Vagina (tissue), 2 donors: ENCODE measurements around the gene MKNK1. TPM values are rescaled to one million over a fixed set of nuclear protein-coding genes. Genes with fewer than 3 reads are reported as not detected.
A peak's percentile ranks its signal among the peaks of the same experiment; 100 is the strongest.

Source experiments
- DNase-seq, 2 donors: peaks; one replicate each; pipeline ENCODE4 v3.0.0-alpha.2; 2017; ENCODE audit errors: extremely low spot score in 2 of 2
- H3K27ac ChIP-seq: fragments of 200-600 bp; sonication (generic); one replicate; pipeline ENCODE4 v1.5.1; 2019
- H3K27me3 ChIP-seq: fragments of 200-600 bp; sonication (generic); one replicate; pipeline ENCODE4 v1.5.1; 2019
- H3K36me3 ChIP-seq, 2 donors: fragments of 200-600 bp; sonication (generic); one replicate each; pipeline ENCODE4 v1.5.1; 2017 to 2019
- H3K4me1 ChIP-seq: fragments of 200-600 bp; sonication (generic); one replicate; pipeline ENCODE4 v1.5.1; 2019
- H3K4me3 ChIP-seq, 2 donors: fragments of 200-600 bp; sonication (generic); 1 replicate in 1 of 2; 2 replicates in 1 of 2; pipeline ENCODE4 v1.5.1; 2016 to 2019
- H3K9me3 ChIP-seq: fragments of 200-600 bp; sonication (generic); one replicate; pipeline ENCODE4 v1.5.1; 2019
- POLR2A ChIP-seq, 2 donors: fragments of 450-650 bp; IDR thresholded peaks; one replicate each; pipeline ENCODE4 v1.6.1; 2017; ENCODE audit warnings: antibody characterized with exemption in 2 of 2, mild to moderate bottlenecking in 2 of 2, moderate library complexity in 2 of 2
- POLR2AphosphoS5 ChIP-seq, 2 donors: sonication (generic); formaldehyde crosslinking; IDR thresholded peaks; one replicate each; pipeline ENCODE4 v1.9.0; 2017; ENCODE audit warnings: antibody characterized with exemption in 2 of 2, mild to moderate bottlenecking in 2 of 2, low read depth in 1 of 2; ENCODE audit not compliant: insufficient read depth in 1 of 2
- intact Hi-C: fragments of 100-400 bp; cut with DNase I; formaldehyde crosslinking; loops from one replicate; pipeline ENCODE4 v1.15.1; 2023
- total RNA-seq: library from RNA; depleted of rRNA; stranded (reverse); fragments of >200 nt; gene quantifications from one replicate; pipeline ENCODE4 v1.2.3, GENCODE V29; 2016
- TF ChIP-seq, protein P1 (sequence below), 3 experiments: fragments of 450-650 bp in 2 of 3; fragments of 200-600 bp in 1 of 3; sonication (generic) in 1 of 3; IDR thresholded peaks; one replicate each; pipeline ENCODE4 v1.5.1; 2017 to 2019; ENCODE audit warnings: antibody characterized with exemption in 3 of 3, mild to moderate bottlenecking in 2 of 3, moderate library complexity in 2 of 3

Gene MKNK1
- total RNA-seq, 1 donor from 2014 or later = 55.5 TPM

DNA sequence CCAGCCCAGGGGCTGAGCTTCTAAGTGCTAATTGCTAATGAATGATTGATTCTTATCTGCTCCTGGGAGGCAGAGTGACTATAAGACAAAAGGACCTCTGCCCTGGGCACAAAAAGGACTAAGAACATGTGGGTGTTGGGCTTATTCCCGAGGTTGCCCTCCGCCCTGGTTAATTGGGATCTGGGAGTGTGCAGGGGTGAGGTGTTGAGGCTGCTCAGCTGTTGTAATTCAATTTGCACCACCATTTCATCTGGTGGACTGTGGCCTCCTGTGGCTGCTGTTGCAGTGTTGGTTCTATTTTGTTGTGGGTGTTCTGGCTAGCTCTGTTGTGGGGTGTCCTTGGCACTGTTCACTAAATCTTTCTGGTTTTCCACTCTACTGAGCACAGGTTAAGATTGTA, 65.9 kb downstream of the MKNK1 start:
- no peak for DNase-seq
- Histone ChIP-seq H3K27ac (no peak overlapping the region), H3K36me3 (no peaks in the 10 kb centered on the region), H3K9me3 (no peaks in the 10 kb centered on the region), H3K4me1 (peaks cover 4% of the 10 kb centered on the region), H3K4me3 (no peak overlapping the region), H3K27me3 (no peaks in the 10 kb centered on the region)
- intact Hi-C loops = no loop called here
- TF ChIP-seq, protein P1, sequence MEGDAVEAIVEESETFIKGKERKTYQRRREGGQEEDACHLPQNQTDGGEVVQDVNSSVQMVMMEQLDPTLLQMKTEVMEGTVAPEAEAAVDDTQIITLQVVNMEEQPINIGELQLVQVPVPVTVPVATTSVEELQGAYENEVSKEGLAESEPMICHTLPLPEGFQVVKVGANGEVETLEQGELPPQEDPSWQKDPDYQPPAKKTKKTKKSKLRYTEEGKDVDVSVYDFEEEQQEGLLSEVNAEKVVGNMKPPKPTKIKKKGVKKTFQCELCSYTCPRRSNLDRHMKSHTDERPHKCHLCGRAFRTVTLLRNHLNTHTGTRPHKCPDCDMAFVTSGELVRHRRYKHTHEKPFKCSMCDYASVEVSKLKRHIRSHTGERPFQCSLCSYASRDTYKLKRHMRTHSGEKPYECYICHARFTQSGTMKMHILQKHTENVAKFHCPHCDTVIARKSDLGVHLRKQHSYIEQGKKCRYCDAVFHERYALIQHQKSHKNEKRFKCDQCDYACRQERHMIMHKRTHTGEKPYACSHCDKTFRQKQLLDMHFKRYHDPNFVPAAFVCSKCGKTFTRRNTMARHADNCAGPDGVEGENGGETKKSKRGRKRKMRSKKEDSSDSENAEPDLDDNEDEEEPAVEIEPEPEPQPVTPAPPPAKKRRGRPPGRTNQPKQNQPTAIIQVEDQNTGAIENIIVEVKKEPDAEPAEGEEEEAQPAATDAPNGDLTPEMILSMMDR (IDR thresholded peaks at IDR 0.05) = no peak

DNA sequence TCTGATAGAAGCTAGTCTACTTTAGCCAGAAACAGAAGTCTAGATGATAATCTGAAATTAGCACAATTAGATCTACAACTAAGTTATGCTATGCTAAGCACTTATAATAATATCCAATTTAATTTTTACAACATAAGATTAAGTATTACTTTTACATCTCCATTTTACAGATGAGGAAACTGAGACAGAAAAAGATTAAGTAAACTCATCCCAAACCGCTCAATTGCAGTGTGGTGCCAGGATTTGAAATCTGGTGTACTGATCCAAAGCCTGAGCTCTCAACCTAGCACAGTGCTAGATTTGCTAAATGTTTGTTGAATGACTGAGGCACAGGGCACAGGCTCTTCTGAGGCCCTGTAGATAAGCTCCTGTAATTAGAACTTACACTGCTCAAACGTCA, 66.4 kb downstream of the MKNK1 start:
- Histone ChIP-seq H3K27me3 (no peaks in the 10 kb centered on the region), H3K27ac (no peak overlapping the region), H3K4me3 (no peak overlapping the region), H3K36me3 (no peaks in the 10 kb centered on the region), H3K4me1 (peaks cover 4% of the 10 kb centered on the region), H3K9me3 (no peaks in the 10 kb centered on the region)
- DNase-seq = no peak
- intact Hi-C loops = no loop called here
- TF ChIP-seq POLR2AphosphoS5 (IDR thresholded peaks at IDR 0.05; ENCODE audit: insufficient read depth in 1 of 2, low read depth in 1 of 2) (no peak), POLR2A (IDR thresholded peaks at IDR 0.05) (no peak)
- TF ChIP-seq, protein P1 (IDR thresholded peaks at IDR 0.05) = no peak

DNA sequence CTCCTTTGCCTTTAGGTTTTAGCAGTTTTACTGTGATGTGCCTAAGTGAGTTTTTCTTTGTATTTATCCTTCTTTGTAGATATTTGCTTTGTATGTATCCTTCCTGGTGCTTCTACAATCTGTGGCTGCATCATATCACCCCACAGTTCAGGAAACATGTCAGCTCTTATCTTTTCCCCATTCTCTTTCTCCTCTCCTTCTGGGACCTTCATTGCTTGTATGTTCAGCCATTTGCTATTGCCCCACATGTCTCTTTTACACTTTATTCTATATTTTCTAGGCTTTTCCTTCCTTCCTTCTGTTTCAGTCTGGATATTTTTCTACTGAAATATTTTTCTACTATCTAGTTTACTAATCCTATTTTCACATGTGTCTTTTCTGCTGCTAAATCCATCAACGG, 67.5 kb downstream of the MKNK1 start:
- TF ChIP-seq POLR2AphosphoS5 (IDR thresholded peaks at IDR 0.05; ENCODE audit: insufficient read depth in 1 of 2, low read depth in 1 of 2) (no peak), POLR2A (IDR thresholded peaks at IDR 0.05) (no peak)
- TF ChIP-seq, protein P1 (IDR thresholded peaks at IDR 0.05) = no peak
- no peaks in the 10 kb centered on the region for H3K9me3 ChIP-seq
- no peaks in the 10 kb centered on the region for H3K36me3 ChIP-seq
- no peak overlapping the region for H3K27ac ChIP-seq
- intact Hi-C loops = no loop called here
- H3K27me3 ChIP-seq = no peaks in the 10 kb centered on the region
- no peak overlapping the region for H3K4me3 ChIP-seq
- peaks cover 4% of the 10 kb centered on the region for H3K4me1 ChIP-seq
- DNase-seq = no peak

DNA sequence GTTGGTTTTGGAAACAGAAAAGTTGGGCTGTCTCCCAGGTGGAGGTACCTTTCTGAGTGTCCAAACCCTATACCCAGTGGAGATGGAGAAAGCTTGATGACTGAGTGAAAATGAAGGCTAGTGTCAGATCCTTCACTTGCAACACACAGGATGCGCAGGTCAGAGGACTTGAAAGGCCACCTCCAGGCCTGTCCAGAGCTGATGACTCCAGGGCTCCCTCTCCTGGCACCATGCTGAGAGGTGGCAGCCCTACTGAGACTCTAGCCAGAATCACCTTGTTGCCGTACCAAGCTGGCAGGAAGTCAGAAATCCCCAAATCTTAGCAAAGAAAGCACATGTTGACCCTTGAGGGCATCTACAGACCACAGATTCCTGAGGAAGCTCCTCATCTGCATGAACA, 69.0 kb downstream of the MKNK1 start:
- Histone ChIP-seq H3K27me3 (no peaks in the 10 kb centered on the region), H3K36me3 (no peaks in the 10 kb centered on the region)

DNA sequence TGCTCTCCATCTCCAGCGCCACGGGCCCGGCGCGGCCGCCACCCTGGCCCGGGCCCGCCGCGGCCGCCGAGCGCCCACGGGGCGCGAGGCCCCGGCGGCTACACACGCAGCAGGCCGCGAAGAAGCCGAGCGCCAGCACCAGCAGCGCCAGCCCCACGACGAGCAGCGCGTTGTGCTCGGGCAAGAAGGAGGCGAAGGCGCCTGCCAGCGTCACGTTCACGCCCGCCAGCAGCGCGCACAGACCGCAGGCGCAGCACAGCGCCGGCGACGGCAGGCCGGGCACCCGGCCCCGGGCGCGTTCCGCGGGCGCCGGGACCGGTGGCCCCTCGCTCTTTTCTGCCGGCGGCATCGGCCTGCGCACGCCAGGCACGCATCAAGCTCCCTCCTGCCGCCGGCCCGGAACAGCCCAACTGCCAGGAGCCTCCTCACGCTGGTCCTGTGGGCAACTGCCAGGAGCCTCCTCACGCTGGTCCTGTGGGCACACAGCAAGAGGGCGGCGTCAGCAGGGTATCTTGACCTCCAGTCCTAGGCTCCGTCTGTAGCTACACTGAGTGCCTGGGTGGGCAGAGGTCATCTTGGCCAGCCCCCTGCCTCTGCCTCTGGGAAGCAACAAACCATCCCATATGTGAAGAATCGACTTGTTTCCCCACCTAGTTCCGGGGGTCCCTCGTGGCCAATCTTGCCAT, 70.7 kb downstream of the MKNK1 start:
- Histone ChIP-seq H3K4me1 (peaks cover 4% of the 10 kb centered on the region), H3K9me3 (no peaks in the 10 kb centered on the region), H3K4me3 (peak overlapping the region; percentile 35 to 40), H3K27ac (peak overlapping the region; percentile 61), H3K27me3 (no peaks in the 10 kb centered on the region), H3K36me3 (no peaks in the 10 kb centered on the region)
- DNase-seq = no peak
- TF ChIP-seq POLR2AphosphoS5 (IDR thresholded peaks at IDR 0.05; ENCODE audit: insufficient read depth in 1 of 2, low read depth in 1 of 2) (no peak), POLR2A (IDR thresholded peaks at IDR 0.05) (no peak)
- TF ChIP-seq, protein P1 (IDR thresholded peaks at IDR 0.05) = no peak
- intact Hi-C loops = no loop called here

More for the DNA sequence above, 69.0 kb downstream of the MKNK1 start:
- peaks cover 4% of the 10 kb centered on the region for H3K4me1 ChIP-seq
- intact Hi-C loops = no loop called here
- no peak overlapping the region for H3K27ac ChIP-seq
- TF ChIP-seq POLR2AphosphoS5 (IDR thresholded peaks at IDR 0.05; ENCODE audit: insufficient read depth in 1 of 2, low read depth in 1 of 2) = no peak
- TF ChIP-seq, protein P1 (IDR thresholded peaks at IDR 0.05) = no peak
- no peak for TF ChIP-seq POLR2A (IDR thresholded peaks at IDR 0.05)
- H3K4me3 ChIP-seq = no peak overlapping the region
- DNase-seq = no peak
- no peaks in the 10 kb centered on the region for H3K9me3 ChIP-seq
